A673 (cell line): ENCODE results near the gene DESI2. TPM values are rescaled to one million over a fixed set of nuclear protein-coding genes. Genes with fewer than 3 reads are reported as not detected.

Experiments used
- BruUV-seq: library from RNA; stranded (reverse); fragments of 400-500 nt; replicated peaks from 2 replicates; lab custom pipeline; 2021; lab: Mats Ljungman, UMichigan
- CTCF ChIA-PET: fragments of 300-600 bp; sonication (Branson Sonifier 250); formaldehyde crosslinking; loops from one replicate; lab custom pipeline; 2022; ENCODE audit warnings: antibody characterized with exemption; lab: Charles Lee
- POLR2A ChIA-PET: fragments of 300-600 bp; sonication (Branson Sonifier 250); formaldehyde crosslinking; loops from one replicate; lab custom pipeline; 2022; ENCODE audit warnings: antibody characterized with exemption; ENCODE audit not compliant: low non-redundant PET; lab: Charles Lee
- DNase-seq: peaks from one replicate; pipeline ENCODE4 v3.0.0-alpha.2; 2015; ENCODE audit warnings: low spot score
- H3K27ac ChIP-seq: fragments of 200-600 bp; sonication (generic); 2 replicates; pipeline ENCODE4 v1.5.1; 2016; ENCODE audit warnings: mixed run types, low read depth, mild to moderate bottlenecking, mixed read lengths, antibody characterized with exemption, low read length; ENCODE audit not compliant: poor library complexity, severe bottlenecking
- H3K27me3 ChIP-seq: fragments of 200-600 bp; sonication (generic); replicated peaks from 2 replicates; pipeline ENCODE4 v1.6.1; 2017; ENCODE audit warnings: mixed run types, low read depth, mild to moderate bottlenecking, mixed read lengths, antibody characterized with exemption, low read length; ENCODE audit not compliant: insufficient read depth, poor library complexity
- H3K36me3 ChIP-seq: fragments of 200-600 bp; sonication (generic); 2 replicates; pipeline ENCODE4 v1.6.1; 2016; ENCODE audit warnings: mixed run types, mild to moderate bottlenecking, mixed read lengths, antibody characterized with exemption, low read length; ENCODE audit not compliant: insufficient read depth, poor library complexity, severe bottlenecking
- H3K4me1 ChIP-seq: fragments of 200-600 bp; sonication (generic); 2 replicates; pipeline ENCODE4 v1.6.1; 2017; ENCODE audit warnings: mixed run types, mild to moderate bottlenecking, mixed read lengths, antibody characterized with exemption, low read length; ENCODE audit not compliant: insufficient read depth, poor library complexity, severe bottlenecking
- H3K4me3 ChIP-seq: fragments of 200-600 bp; sonication (generic); 2 replicates; pipeline ENCODE4 v1.5.1; 2016; ENCODE audit warnings: low read depth, mixed run types, mild to moderate bottlenecking, mixed read lengths, low read length; ENCODE audit not compliant: poor library complexity, severe bottlenecking
- H3K9me3 ChIP-seq: fragments of 200-600 bp; sonication (generic); 2 replicates; pipeline ENCODE4 v1.6.1; 2016; ENCODE audit warnings: mixed run types, low read depth, mild to moderate bottlenecking, mixed read lengths, antibody characterized with exemption, low read length; ENCODE audit not compliant: poor library complexity, severe bottlenecking
- CTCF ChIP-seq: fragments of 300-800, 200-600 bp; sonication (generic); conservative IDR thresholded peaks from 2 replicates; pipeline ENCODE4 v1.5.1; 2017; ENCODE audit warnings: low read depth, mild to moderate bottlenecking, antibody characterized with exemption, low read length, moderate library complexity, mixed read lengths
- EZH2 ChIP-seq: fragments of 200-600 bp; sonication (generic); IDR thresholded peaks from 2 replicates; pipeline ENCODE4 v1.6.1; 2017; ENCODE audit warnings: borderline replicate concordance, low read depth, mild to moderate bottlenecking, mixed read lengths, antibody characterized with exemption, low read length; ENCODE audit not compliant: poor library complexity, severe bottlenecking
- intact Hi-C: fragments of 100-400 bp; cut with micrococcal nuclease; formaldehyde crosslinking; loops from one replicate; pipeline ENCODE4 v1.10.0; 2022; ENCODE audit not compliant: unreplicated experiment
- total RNA-seq: library from RNA; stranded (reverse); gene quantifications from 2 replicates; pipeline ENCODE4 v1.2.3, GENCODE V29; 2021

Gene DESI2
- total RNA-seq, 1 experiment from 2014 or later: 47.7 TPM

DNA sequence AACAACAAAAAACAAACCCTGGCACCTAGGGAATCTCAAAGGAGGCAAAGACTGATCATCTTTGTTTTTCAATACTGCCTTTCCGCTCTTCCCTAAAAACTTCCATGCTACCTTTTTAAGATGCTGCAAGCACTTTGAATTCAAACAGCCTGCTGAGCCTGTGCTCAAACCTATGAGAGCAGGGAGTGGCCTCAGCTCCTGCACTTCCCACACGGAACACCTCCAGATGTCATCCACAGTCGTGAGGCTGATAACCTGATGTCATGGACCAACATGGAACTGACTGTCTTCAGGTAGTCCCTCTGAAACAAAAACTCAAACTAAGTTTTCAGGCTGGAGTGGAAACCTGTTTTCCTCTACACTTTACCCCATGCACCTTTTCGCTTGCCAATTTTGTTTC is 46.8 kb downstream of the DESI2 start:
- H3K4me3 ChIP-seq: no peak overlapping the region
- BruUV-seq: no TSS peak
- intact Hi-C loops: no loop called here
- DNase-seq: no peak
- ChIA-PET POLR2A (no interaction called here), CTCF (no interaction called here)
- no peaks in the 10 kb centered on the region for H3K4me1 ChIP-seq
- H3K27ac ChIP-seq: no peak overlapping the region
- H3K9me3 ChIP-seq: no peaks in the 10 kb centered on the region
- no peak for TF ChIP-seq CTCF
- no peak for TF ChIP-seq EZH2
- H3K27me3 ChIP-seq: no peaks in the 10 kb centered on the region
- H3K36me3 ChIP-seq: no peaks in the 10 kb centered on the region

GRCh38 chr1:244700808-244701207 is 47.9 kb downstream of the DESI2 start:
- ChIA-PET CTCF (no interaction called here), POLR2A (no interaction called here)
- Histone ChIP-seq H3K27me3 (no peaks in the 10 kb centered on the region), H3K4me1 (no peaks in the 10 kb centered on the region), H3K4me3 (no peak overlapping the region), H3K36me3 (no peaks in the 10 kb centered on the region), H3K9me3 (no peaks in the 10 kb centered on the region), H3K27ac (no peak overlapping the region)
- no peak for DNase-seq
- no peak for TF ChIP-seq CTCF
- no peak for TF ChIP-seq EZH2
- no TSS peak for BruUV-seq
- intact Hi-C loops: no loop called here

GRCh38 chr1:244702620-244703019 is 49.7 kb downstream of the DESI2 start:
- Histone ChIP-seq H3K9me3 (no peaks in the 10 kb centered on the region), H3K27ac (no peak overlapping the region), H3K36me3 (no peaks in the 10 kb centered on the region), H3K27me3 (no peaks in the 10 kb centered on the region), H3K4me3 (no peak overlapping the region), H3K4me1 (no peaks in the 10 kb centered on the region)
- POLR2A ChIA-PET: no interaction called here
- BruUV-seq: no TSS peak
- intact Hi-C loops: no loop called here
- TF ChIP-seq EZH2 (no peak), CTCF (no peak)
- no peak for DNase-seq
- CTCF ChIA-PET: no interaction called here
